ENCODE results near the gene TRERF1.

- no peak for TF ChIP-seq CTCF (IDR thresholded peaks at IDR 0.05)
- TF ChIP-seq POLR2A (IDR thresholded peaks at IDR 0.05): no peak
Measured at GRCh38 chr6:42228305-42228704, 223.4 kb downstream of the TRERF1 start.
